Measurements from ENCODE around the gene IMPDH1.

GRCh38 chr7:128362670-128363069 is 47.1 kb downstream of the IMPDH1 start:
- no peak for TF ChIP-seq CTCF (IDR thresholded peaks at IDR 0.05)
- no peak for TF ChIP-seq EP300 (IDR thresholded peaks at IDR 0.05)
- no peak for TF ChIP-seq POLR2A (IDR thresholded peaks at IDR 0.05)

Data from ovary (tissue), 3 donors.